Activated T-cell treated with anti-CD3 and anti-CD28 coated beads for 1 hour (primary cell): Measurements from ENCODE around the gene ATP2B1.

Source experiments
- DNase-seq: peaks from one replicate; pipeline ENCODE4 v3.0.0-alpha.2; 2020; ENCODE audit warnings: low read depth

ATP2B1 gene

GRCh38 chr12:89692439-89692838 lies 16.2 kb downstream of the ATP2B1 start:
- no peak for DNase-seq

- DNase-seq: no peak
These were observed 17.0 kb downstream of the ATP2B1 start for GRCh38 chr12:89691659-89692058.

GRCh38 chr12:89690925-89691324 lies 17.7 kb downstream of the ATP2B1 start:
- DNase-seq: no peak

- DNase-seq: no peak
These were observed 19.3 kb downstream of the ATP2B1 start for GRCh38 chr12:89689306-89689705.

- no peak for DNase-seq
These were observed 22.3 kb downstream of the ATP2B1 start for GRCh38 chr12:89686311-89686710.

GRCh38 chr12:89685363-89685972 lies 23.2 kb downstream of the ATP2B1 start:
- no peak for DNase-seq

- no peak for DNase-seq
These were observed 24.5 kb downstream of the ATP2B1 start for GRCh38 chr12:89684136-89684535.

GRCh38 chr12:89682284-89682683 lies 26.4 kb downstream of the ATP2B1 start:
- DNase-seq: no peak

- DNase-seq: no peak
These were observed 28.2 kb downstream of the ATP2B1 start for GRCh38 chr12:89680409-89680808.

GRCh38 chr12:89679631-89680030 lies 29.0 kb downstream of the ATP2B1 start:
- DNase-seq: no peak

- no peak for DNase-seq
These were observed 30.4 kb downstream of the ATP2B1 start for GRCh38 chr12:89678225-89678624.

GRCh38 chr12:89676930-89677329 lies 31.7 kb downstream of the ATP2B1 start:
- DNase-seq: no peak

GRCh38 chr12:89674326-89674942 lies 34.2 kb downstream of the ATP2B1 start:
- DNase-seq: no peak

- DNase-seq: no peak
These were observed 35.0 kb downstream of the ATP2B1 start for GRCh38 chr12:89673603-89674002.

- DNase-seq: no peak
These were observed 36.1 kb downstream of the ATP2B1 start for GRCh38 chr12:89672589-89672979.

GRCh38 chr12:89671469-89671868 lies 37.2 kb downstream of the ATP2B1 start:
- no peak for DNase-seq

GRCh38 chr12:89669197-89669596 lies 39.4 kb downstream of the ATP2B1 start:
- DNase-seq: no peak

- DNase-seq: no peak
These were observed 43.1 kb downstream of the ATP2B1 start for GRCh38 chr12:89665556-89665955.

- DNase-seq: no peak
These were observed 44.2 kb downstream of the ATP2B1 start for GRCh38 chr12:89664441-89664840.

- no peak for DNase-seq
These were observed 44.9 kb downstream of the ATP2B1 start for GRCh38 chr12:89663577-89664357.

GRCh38 chr12:89662623-89663022 lies 46.0 kb downstream of the ATP2B1 start:
- DNase-seq: no peak

GRCh38 chr12:89661706-89662330 lies 46.8 kb downstream of the ATP2B1 start:
- no peak for DNase-seq

GRCh38 chr12:89657739-89658138 lies 50.9 kb downstream of the ATP2B1 start:
- DNase-seq: no peak
